NOMO-1 (cell line): Measurements from ENCODE around the gene TJP1.
"Not testable (repeated sequence)": the region's sequence is repeated elsewhere in the genome, so short reads cannot be mapped to it uniquely, and the experiment has no call there.

Experiments used
- DNase-seq, 2 experiments: peaks; one replicate each; lab custom pipeline; 2025; ENCODE audit not compliant: unreplicated experiment in 2 of 2; lab: John Stamatoyannopoulos, UW

The TJP1 gene

GRCh38 chr15:29685156-29686078 is 136.9 kb downstream of the TJP1 start:
- no peak for DNase-seq

- no peak for DNase-seq
These were observed 139.5 kb downstream of the TJP1 start for GRCh38 chr15:29682781-29683180.

- no peak for DNase-seq
These were observed 139.9 kb downstream of the TJP1 start for GRCh38 chr15:29682361-29682760.

- DNase-seq: no peak
These were observed 140.3 kb downstream of the TJP1 start for GRCh38 chr15:29681946-29682345.

GRCh38 chr15:29681166-29681845 is 141.0 kb downstream of the TJP1 start:
- DNase-seq: no peak

GRCh38 chr15:29680465-29681165 is 141.7 kb downstream of the TJP1 start:
- DNase-seq: no peak

GRCh38 chr15:29678504-29679034 is 143.7 kb downstream of the TJP1 start:
- DNase-seq: no peak

GRCh38 chr15:29677871-29678461 is 144.3 kb downstream of the TJP1 start:
- DNase-seq: no peak

- no peak for DNase-seq
These were observed 144.8 kb downstream of the TJP1 start for GRCh38 chr15:29677455-29677854.

- DNase-seq: no peak
These were observed 145.3 kb downstream of the TJP1 start for GRCh38 chr15:29676961-29677402.

GRCh38 chr15:29676374-29676960 is 145.8 kb downstream of the TJP1 start:
- DNase-seq: not testable (repeated sequence)

- no peak for DNase-seq
These were observed 146.4 kb downstream of the TJP1 start for GRCh38 chr15:29675791-29676301.

GRCh38 chr15:29674661-29675533 is 147.4 kb downstream of the TJP1 start:
- DNase-seq: no peak

GRCh38 chr15:29672923-29673809 is 149.1 kb downstream of the TJP1 start:
- DNase-seq: no peak

- DNase-seq: no peak
These were observed 149.8 kb downstream of the TJP1 start for GRCh38 chr15:29672446-29672845.

GRCh38 chr15:29672046-29672445 is 150.2 kb downstream of the TJP1 start:
- not testable (repeated sequence) for DNase-seq

GRCh38 chr15:29670998-29671981 is 151.0 kb downstream of the TJP1 start:
- DNase-seq: no peak
